K562 (cell line): ENCODE measurements around the gene UQCRHL. TPM values are rescaled to one million over a fixed set of nuclear protein-coding genes. Genes with fewer than 3 reads are reported as not detected.

ENCODE experiments used
- ATAC-seq: fragments of 200-7000 bp; cut with Tn5 transposase; 3 replicates; pipeline ENCODE4 v1.9.1; 2020; ENCODE audit warnings: moderate library complexity
- BruUV-seq: library from RNA; stranded (reverse); fragments of 400-500 nt; replicated peaks from 2 replicates; lab custom pipeline; 2021; lab: Mats Ljungman, UMichigan
- CTCF ChIA-PET: fragments of 300-600 bp; formaldehyde crosslinking; extraction: SDS; loops from one replicate; lab custom pipeline; 2021; ENCODE audit warnings: low intra/inter-chr PET ratio; lab: Yijun Ruan, JAX
- POLR2A ChIA-PET: fragments of 300-600, 350-650 bp; sonication (Branson Sonifier 250); formaldehyde crosslinking; extraction: SDS; loops from one replicate; lab custom pipeline; 2021; ENCODE audit warnings: antibody characterized with exemption, inconsistent platforms; lab: Yijun Ruan, JAX
- DNase-seq, 4 experiments: peaks; one replicate each; pipeline versions ENCODE4 v3.0.0 to v3.0.0-alpha.2; 2011 to 2018; ENCODE audit warnings: low spot score in 3 of 4, mixed read lengths in 3 of 4; ENCODE audit errors: extremely low read depth in 1 of 4
- FAIRE-seq: peaks from 2 replicates; lab custom pipeline; 2011; peaks lifted over from hg19 to GRCh38; lab: Jason Lieb, UNC
- H2AFZ ChIP-seq: 2 replicates; pipeline ENCODE4 v1.6.0; 2011; ENCODE audit warnings: low read depth, low read length, control low read depth, inconsistent platforms
- H3K27ac ChIP-seq: fragments of 200-600 bp; 3 replicates; pipeline ENCODE4 v1.8.0; 2011; ENCODE audit warnings: low read depth, mild to moderate bottlenecking, control low read depth, inconsistent platforms, low read length, moderate library complexity, mixed read lengths; ENCODE audit errors: extremely low read depth
- H3K27me3 ChIP-seq, 2 experiments: fragments of 300-600 bp in 1 of 2; 2 replicates in 1 of 2; 3 replicates in 1 of 2; pipeline versions ENCODE4 v1.6.0 to v1.8.0; 2011; ENCODE audit warnings: inconsistent platforms in 2 of 2, low read length in 2 of 2, mild to moderate bottlenecking in 1 of 2, mixed read lengths in 1 of 2, moderate library complexity in 1 of 2; ENCODE audit not compliant: control insufficient read depth in 2 of 2, insufficient read depth in 2 of 2
- H3K36me3 ChIP-seq: fragments of 300-600 bp; 3 replicates; pipeline ENCODE4 v1.8.0; 2011; ENCODE audit warnings: mild to moderate bottlenecking, low read length, inconsistent platforms; ENCODE audit not compliant: control insufficient read depth, insufficient read depth
- H3K4me1 ChIP-seq, 2 experiments: fragments of 200-600 bp in 1 of 2; replicated peaks in 1 of 2; 2 replicates in 1 of 2; 3 replicates in 1 of 2; pipeline versions ENCODE4 v1.5.1 to v1.8.0; 2011; ENCODE audit warnings: inconsistent platforms in 2 of 2, low read length in 2 of 2, mild to moderate bottlenecking in 1 of 2, mixed read lengths in 1 of 2, moderate library complexity in 1 of 2; ENCODE audit not compliant: control insufficient read depth in 2 of 2, insufficient read depth in 2 of 2
- H3K4me2 ChIP-seq: 2 replicates; pipeline ENCODE4 v1.6.1; 2011; ENCODE audit warnings: low read length, control low read depth, inconsistent platforms, mixed read lengths; ENCODE audit not compliant: insufficient read depth
- H3K4me3 ChIP-seq: fragments of 200-600 bp; sonication (generic), shearing (Covaris generic); 2 replicates; pipeline ENCODE4 v1.5.1; 2016; ENCODE audit warnings: control low read depth, inconsistent platforms
- H3K79me2 ChIP-seq: fragments of 200-600 bp; 3 replicates; pipeline ENCODE4 v1.8.0; 2011; ENCODE audit warnings: low read length, inconsistent platforms; ENCODE audit not compliant: control insufficient read depth, insufficient read depth
- H3K9ac ChIP-seq, 2 experiments: 2 replicates each; pipeline versions ENCODE4 v1.6.0 to v1.6.1; 2011; ENCODE audit warnings: low read depth in 2 of 2, low read length in 2 of 2, control low read depth in 1 of 2, inconsistent platforms in 1 of 2, mild to moderate bottlenecking in 1 of 2, mixed read lengths in 1 of 2; ENCODE audit not compliant: insufficient read depth in 1 of 2
- H3K9me1 ChIP-seq: one replicate; pipeline ENCODE4 v1.6.0; 2011; ENCODE audit warnings: inconsistent platforms, mild to moderate bottlenecking, low read length, moderate library complexity; ENCODE audit not compliant: control insufficient read depth, insufficient read depth
- H3K9me3 ChIP-seq: replicated peaks from 2 replicates; pipeline ENCODE4 v1.5.1; 2011; ENCODE audit warnings: low read depth, low read length, inconsistent platforms; ENCODE audit not compliant: control insufficient read depth, insufficient read depth
- H4K20me1 ChIP-seq: replicated peaks from 2 replicates; pipeline ENCODE4 v1.6.1; 2011; ENCODE audit warnings: low read length, inconsistent platforms, mixed read lengths; ENCODE audit not compliant: control insufficient read depth, insufficient read depth
- MEIS2 ChIP-seq: fragments of 450-650 bp; IDR thresholded peaks from 2 replicates; pipeline ENCODE4 v1.6.1; 2014; ENCODE audit warnings: mild to moderate bottlenecking; ENCODE audit not compliant: partially characterized antibody
- ZKSCAN8 ChIP-seq: fragments of 200-800 bp; sonication (Bioruptor generic); IDR thresholded peaks from 2 replicates; pipeline ENCODE4 v1.6.1; 2016; ENCODE audit warnings: missing genetic modification characterization, missing compliant biosample characterization
- WGBS: fragments of 100-300 bp; shearing (Covaris generic); methylation state at CpG from one replicate; pipeline ENCODE4 v1.1.6; 2016; ENCODE audit warnings: low coverage, mixed read lengths; ENCODE audit not compliant: insufficient coverage; ENCODE audit errors: missing lambda C conversion rate; 5-methylcytosine and 5-hydroxymethylcytosine counted together
- in situ Hi-C: fragments of 300-500 bp; cut with MboI; formaldehyde crosslinking; loops from 4 replicates; pipeline ENCODE4 v1.15.0; 2018; ENCODE audit warnings: inconsistent platforms, mixed read lengths
- intact Hi-C: fragments of 100-400 bp; cut with micrococcal nuclease; formaldehyde crosslinking; loops from 2 replicates; pipeline ENCODE4 v1.14.2; 2022
- polyA plus RNA-seq, 8 experiments: library from polyadenylated mRNA; depleted of rRNA in 4 of 8; stranded (reverse) in 5 of 8; unstranded in 3 of 8; fragments of >200 nt; fragmentation: Nextera tagmentation in 2 of 8; fragmentation: Illumina TruSeq in 1 of 8; extraction: Ambion mirVana in 2 of 8; extraction: Trizol in 1 of 8; gene quantifications; 2 replicates each; pipeline versions ENCODE4 v1.2.1 to v1.2.3, GENCODE V29; 2011 to 2014; ENCODE audit warnings: inconsistent platforms in 1 of 8, missing spikeins in 1 of 8
- total RNA-seq, 7 experiments: library from RNA; depleted of rRNA in 6 of 7; stranded (reverse); fragments of >200 nt in 6 of 7; fragmentation: Illumina TruSeq in 2 of 7; extraction: Trizol in 2 of 7; gene quantifications; 2 replicates each; pipeline versions ENCODE4 v1.2.1 to v1.2.3, GENCODE V29; 2011 to 2021; ENCODE audit warnings: low replicate concordance in 1 of 7

The UQCRHL gene
- total and polyA plus RNA-seq, 9 of the 15 experiments (the other 6 are each of a cell fraction or from before 2014, with no cell fraction given): 5.1 to 41.3 (median 21.8) TPM

DNA sequence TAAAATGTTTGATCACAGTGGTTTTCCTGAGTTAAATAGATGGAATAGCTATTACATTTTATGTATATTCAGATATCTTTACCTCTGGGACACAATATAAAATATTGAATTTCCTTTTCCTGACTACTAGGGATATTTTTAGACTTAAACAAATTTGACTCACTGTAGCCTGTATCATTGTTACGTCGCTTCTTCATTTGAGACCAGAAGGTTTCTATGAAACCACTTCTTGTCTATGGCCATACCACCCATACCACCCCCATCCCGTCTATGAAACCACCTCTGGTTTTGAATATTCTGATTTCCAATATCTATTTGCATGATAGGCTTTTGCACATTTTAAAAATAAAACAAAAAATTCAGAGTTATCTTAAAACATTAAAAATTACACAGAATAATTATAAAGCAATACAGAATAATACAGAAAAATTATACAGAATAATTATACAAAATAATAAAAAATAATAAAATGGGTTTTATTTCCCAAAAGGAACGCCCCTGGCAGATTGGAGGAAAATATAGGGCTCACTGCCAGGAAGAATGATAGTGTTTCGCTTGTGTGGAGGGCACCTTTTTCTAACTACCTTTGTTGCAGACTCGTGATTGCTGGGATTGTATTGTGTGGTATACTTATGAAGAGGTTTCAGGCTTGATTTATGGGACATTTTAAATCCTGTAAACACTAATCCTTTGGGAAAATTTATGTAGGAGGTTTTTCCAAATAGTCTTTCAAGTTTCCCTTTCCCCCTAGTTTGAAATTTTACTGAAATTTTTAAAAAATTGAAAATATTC is 44.8 kb upstream of the UQCRHL start:
- no peak overlapping the region; the same call in 1 of the 2 replicates for H3K4me3 ChIP-seq
- no peaks in the 10 kb centered on the region for H3K9me1 ChIP-seq
- no TSS peak for BruUV-seq
- peaks cover 4% of the 10 kb centered on the region; the same call in 1 of the 2 replicates for H4K20me1 ChIP-seq
- ATAC-seq (no peak), DNase-seq (no peak), FAIRE-seq (no peak)
- H3K9me3 ChIP-seq: no peaks in the 10 kb centered on the region
- in situ Hi-C loops: loop anchor here (25.0 kb wide), 1 partner anchor 1010 kb away; no protein-coding TSS in a partner anchor
- ChIA-PET POLR2A (interaction anchor here (0.6 to 10.4 kb wide), 10 partner anchors 8 to 42 kb away, joined by 3 to 133 read pairs (median 6); no protein-coding TSS in a partner anchor), CTCF (no interaction called here)
- H3K4me1 ChIP-seq: peaks cover 14 to 24% of the 10 kb centered on the region in 2 experiments
- H3K79me2 ChIP-seq: peaks cover 99% of the 10 kb centered on the region
- no peaks in the 10 kb centered on the region for H3K27me3 ChIP-seq
- WGBS: 70% methylated on average over 6 of the region's 6 CpGs
- H3K9ac ChIP-seq: peak overlapping the region in 1 of 2 experiments; percentile 88; a peak in 2 of 4 replicates
- intact Hi-C loops: no loop called here
- TF ChIP-seq MEIS2 (peak; percentile 29), ZKSCAN8 (CRISPR knock-in tag) (no peak)
- no peak overlapping the region for H2AFZ ChIP-seq
- peak overlapping the region; percentile 50; the same call in 1 of the 2 replicates for H3K4me2 ChIP-seq
- H3K27ac ChIP-seq: peak overlapping the region; percentile 19; the same call in 2 of the 3 replicates
- peaks cover 16% of the 10 kb centered on the region; the same call in 2 of the 3 replicates for H3K36me3 ChIP-seq
